EH (cell line): ENCODE results near the gene NDUFA8.
"Not testable (repeated sequence)": the region's sequence is repeated elsewhere in the genome, so short reads cannot be mapped to it uniquely, and the experiment has no call there.

Experiments
- DNase-seq: peaks from one replicate; pipeline ENCODE4 v3.0.0-alpha.2; 2015; ENCODE audit warnings: low read depth

NDUFA8 gene

GRCh38 chr9:122121391-122121790 lies 38.2 kb downstream of the NDUFA8 start:
- DNase-seq, result no peak

DNA sequence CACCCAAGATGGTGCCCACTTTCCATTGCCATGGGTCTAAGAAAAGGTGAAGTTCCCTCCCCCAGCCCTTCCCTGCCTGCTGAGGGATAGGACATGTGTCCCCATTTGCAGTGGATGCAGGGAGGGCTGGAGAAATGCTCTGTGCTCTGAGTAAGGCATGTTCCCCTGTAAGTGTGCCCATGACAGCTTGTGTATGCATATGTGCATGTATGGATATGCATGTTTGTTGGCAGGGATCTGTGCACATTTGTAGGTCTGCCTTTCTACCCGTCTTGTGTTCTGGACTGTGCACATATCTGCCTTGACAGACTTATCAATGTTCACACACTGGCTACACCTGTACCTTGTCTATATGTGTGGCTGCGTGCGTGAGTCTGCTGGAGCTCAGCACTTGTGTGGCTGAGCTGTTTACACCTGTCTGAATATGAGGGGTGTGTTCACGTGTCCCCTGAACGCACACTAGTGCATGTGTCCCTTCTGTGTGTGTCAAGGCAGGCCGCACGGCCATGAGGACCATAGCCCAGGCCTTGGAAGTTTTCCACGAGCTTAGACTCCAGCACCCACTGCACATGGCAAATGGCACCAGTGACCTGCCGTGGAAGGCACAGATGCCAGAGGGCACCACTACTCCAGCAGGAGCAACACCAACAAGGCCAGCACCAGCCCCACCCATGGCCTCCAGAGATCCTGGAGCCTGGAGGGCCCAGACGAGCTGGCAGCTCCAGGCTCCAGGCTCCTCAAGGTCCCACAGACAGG lies 39.1 kb downstream of the NDUFA8 start:
- no peak for DNase-seq

- no peak for DNase-seq
Measured at GRCh38 chr9:122119721-122120120, 39.9 kb downstream of the NDUFA8 start.

GRCh38 chr9:122119166-122119521 lies 40.4 kb downstream of the NDUFA8 start:
- no peak for DNase-seq

DNA sequence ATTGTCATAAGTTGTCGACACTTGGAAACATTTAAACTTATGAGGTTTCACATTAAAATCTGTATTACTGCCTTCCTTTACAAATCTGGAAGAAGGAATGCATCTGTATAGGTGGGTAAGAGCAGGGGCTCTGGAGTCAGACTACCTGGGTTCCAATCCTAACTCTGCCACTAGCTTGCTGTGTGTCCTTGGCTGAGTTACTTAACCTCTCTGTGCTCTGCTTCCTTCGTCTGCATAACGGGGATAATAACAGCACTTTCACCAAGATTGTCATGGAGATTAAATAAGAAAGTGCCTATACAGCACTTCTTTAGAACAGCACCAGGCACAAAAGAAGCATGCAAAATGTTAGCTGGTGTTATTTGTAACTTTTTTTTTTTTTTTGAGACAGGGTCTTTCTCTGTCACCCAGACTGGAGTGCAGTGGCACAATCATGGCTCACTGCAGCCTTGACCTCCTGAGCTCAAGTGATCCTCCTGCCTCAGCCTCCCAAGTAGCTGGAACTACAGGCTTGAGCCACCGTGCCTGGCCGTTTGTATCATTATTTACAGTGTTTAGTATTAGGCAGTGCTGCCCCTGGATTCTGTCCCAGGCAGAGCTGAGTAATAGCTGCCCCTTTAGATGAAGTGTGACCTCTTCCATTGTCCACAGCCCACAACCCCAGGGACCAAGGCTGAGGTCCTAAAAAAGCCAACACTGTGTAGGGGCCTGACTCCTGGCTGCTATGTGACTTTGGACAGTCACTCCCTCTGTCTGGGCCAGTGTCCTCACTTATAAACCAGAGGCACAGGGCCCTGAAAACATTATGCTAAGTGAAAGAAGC lies 41.0 kb downstream of the NDUFA8 start:
- no peak for DNase-seq

- not testable (repeated sequence) for DNase-seq
Measured at GRCh38 chr9:122117241-122117640, 42.3 kb downstream of the NDUFA8 start.

DNA sequence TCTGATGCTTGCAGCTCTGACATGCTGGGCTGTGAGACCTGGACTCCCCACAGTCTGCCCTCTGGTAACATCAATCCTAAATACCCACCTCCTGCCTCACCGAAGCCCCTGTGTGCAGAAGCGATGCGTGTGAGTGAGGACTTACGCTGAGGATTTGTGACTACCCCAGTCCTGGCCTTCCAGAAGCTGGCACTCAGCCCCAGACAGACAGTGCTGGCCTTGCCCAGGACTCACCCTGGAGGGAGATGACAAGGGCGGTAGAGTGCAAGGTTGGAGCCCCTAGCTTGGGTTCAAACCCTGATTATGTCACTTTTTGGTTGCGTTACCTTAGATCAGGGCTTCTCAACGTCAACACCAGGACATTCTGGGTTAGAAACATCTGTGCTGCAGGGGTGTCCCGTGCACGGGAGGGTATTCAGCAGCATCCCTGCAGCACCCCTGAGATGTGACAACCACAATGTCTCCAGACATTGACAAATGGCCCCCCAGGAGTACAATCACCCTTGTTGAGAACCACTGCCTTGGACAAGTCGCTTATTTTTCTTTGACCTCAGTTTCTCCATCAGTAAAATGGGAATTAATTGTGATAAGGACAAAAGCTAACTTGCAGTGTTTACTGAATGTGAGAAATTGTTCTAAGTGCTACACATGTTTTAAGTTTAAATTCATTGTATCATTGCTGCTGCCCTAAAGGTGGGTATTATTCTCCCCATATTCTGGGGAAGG lies 43.0 kb downstream of the NDUFA8 start:
- no peak for DNase-seq

- DNase-seq, result no peak
Measured at GRCh38 chr9:122116040-122116439, 43.5 kb downstream of the NDUFA8 start.

DNA sequence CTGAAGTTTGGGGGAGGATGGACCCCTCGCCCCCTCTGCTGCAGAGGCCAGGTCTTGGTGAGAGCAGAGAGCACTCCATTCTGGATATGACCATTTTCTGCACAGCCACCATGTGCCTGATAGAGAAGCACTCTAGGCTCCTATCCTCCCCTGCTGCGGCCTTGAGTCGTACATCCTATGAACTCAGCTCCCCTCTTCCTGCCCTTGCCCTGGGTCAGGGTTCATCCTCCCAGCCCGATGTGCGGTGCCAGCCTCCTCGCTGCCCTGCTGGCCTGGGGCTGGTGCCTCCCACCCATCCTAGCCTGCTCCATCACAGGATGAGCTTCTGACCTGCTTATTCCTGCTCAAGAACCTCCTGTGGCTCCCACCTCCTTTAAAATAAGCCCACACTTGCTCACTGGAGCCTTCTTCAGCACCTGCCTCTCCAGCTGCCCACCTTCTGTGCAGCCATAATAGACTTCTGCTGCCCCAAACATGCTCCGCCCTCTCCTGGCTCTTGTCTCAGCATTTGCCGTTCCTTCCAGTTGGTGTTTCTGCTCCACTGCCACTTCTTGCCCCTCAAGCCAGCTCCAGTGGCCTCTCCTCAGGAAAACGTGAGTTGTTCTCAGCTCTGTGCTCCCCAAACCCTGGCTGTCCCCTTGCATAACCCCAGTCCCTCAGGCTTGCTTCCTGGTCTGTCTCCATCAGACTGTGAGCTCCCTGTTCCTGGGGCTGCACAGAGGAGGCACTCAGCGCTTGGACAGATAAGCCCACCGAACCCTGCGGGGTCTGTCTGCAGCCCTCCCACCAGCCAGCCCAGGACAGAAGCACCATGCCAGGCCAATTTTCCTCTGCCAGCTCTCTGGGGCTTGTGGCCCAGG lies 44.2 kb downstream of the NDUFA8 start:
- DNase-seq, result no peak

DNA sequence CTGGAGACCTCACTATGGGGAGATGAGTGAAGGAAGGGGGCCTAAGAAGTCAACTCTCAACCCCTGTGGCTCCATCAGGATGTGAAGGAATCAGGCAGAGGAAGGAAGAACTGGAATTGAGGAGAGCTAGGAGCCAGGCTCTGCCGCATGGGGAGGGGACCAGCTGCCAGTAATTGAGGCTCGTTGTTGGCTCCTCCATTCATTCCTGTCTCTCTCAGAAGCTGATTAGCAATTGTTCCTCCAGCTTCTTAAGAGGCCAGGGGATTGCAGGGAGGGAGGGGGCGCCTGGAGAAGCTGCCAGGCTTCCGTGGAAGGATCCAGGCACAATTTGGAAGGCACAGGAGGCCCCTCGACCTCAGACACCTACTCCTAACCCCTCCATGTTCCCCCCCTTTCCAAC lies 46.0 kb downstream of the NDUFA8 start:
- no peak for DNase-seq

DNA sequence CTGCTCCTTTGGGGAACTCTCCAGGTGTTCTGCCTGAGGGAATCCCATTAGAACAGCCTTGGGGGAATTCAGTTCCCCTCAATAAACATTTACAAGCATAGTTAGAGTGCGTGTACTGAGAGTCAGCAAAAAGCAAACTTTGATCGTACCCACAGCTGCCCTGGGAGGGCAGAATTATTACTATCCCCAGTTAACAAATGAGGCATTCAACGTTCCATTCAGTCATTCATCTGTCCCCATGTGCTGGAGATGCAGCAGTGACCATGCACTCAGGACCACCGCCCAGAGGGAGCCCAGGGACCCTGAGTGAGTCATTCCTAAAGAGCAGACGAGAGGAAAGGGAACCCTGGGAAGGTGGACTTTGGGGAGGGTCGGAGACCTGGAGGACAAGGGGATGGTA lies 47.3 kb downstream of the NDUFA8 start:
- DNase-seq, result no peak

- DNase-seq, result no peak
Measured at GRCh38 chr9:122111413-122112085, 48.0 kb downstream of the NDUFA8 start.

DNA sequence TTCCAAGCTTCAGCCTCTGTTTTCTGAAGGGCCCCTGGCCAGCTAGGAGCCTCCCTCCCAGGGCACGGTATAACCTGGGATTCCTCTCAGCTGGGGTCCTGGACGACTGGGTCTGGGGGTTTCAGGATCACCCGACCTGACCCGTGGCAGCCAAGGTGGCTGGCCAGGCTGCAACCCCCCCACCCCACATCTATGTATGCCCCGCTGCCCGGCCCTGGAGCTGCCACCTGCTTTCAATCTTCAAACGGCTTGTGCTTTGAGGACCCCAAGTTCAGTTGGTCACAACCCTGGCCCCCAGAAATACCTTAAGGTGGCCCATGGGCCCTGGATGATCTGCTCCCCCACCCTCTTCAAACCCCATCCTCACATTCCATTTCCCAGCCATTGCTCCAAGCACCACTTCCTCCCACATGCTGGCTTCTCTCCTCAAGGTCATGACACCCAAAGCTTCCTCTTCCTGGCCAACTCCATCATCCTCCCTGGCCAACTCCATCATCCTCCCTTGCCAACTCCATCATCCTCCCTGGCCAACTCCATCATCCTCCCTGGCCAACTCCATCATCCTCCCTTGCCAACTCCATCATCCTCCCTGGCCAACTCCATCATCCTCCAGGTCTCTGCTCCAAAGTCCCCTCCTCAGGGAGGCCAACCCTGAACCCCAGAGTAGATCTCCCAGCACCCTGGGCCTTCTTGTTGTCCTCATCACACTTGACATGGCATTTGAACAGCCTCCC lies 49.3 kb downstream of the NDUFA8 start:
- no peak for DNase-seq

GRCh38 chr9:122109035-122109813 lies 50.4 kb downstream of the NDUFA8 start:
- no peak for DNase-seq

GRCh38 chr9:122107291-122107805 lies 52.2 kb downstream of the NDUFA8 start:
- DNase-seq, result no peak

- DNase-seq, result peak; percentile 26
Measured at GRCh38 chr9:122106576-122106975, 53.0 kb downstream of the NDUFA8 start.

GRCh38 chr9:122103985-122104384 lies 55.6 kb downstream of the NDUFA8 start:
- no peak for DNase-seq

GRCh38 chr9:122102156-122102555 lies 57.4 kb downstream of the NDUFA8 start:
- DNase-seq, result no peak

GRCh38 chr9:122100756-122101155 lies 58.8 kb downstream of the NDUFA8 start:
- DNase-seq, result no peak
